Glutamatergic neuron (in vitro differentiated cells): ENCODE data around the gene CDC5L. TPM values are rescaled to one million over a fixed set of nuclear protein-coding genes. Genes with fewer than 3 reads are reported as not detected.

ENCODE experiments used
- DNase-seq: peaks from one replicate; pipeline ENCODE4 v3.0.0; 2022
- H3K27ac Mint-ChIP-seq: one replicate; pipeline ENCODE4 v1.8.0; 2020; ENCODE audit warnings: mild to moderate bottlenecking, mixed read lengths, inconsistent platforms; ENCODE audit not compliant: unreplicated experiment
- H3K27me3 Mint-ChIP-seq: one replicate; pipeline ENCODE4 v1.8.0; 2020; ENCODE audit warnings: mild to moderate bottlenecking, moderate library complexity, mixed read lengths, inconsistent platforms; ENCODE audit not compliant: unreplicated experiment
- H3K36me3 Mint-ChIP-seq: one replicate; pipeline ENCODE4 v1.8.0; 2020; ENCODE audit warnings: mild to moderate bottlenecking, mixed read lengths, inconsistent platforms; ENCODE audit not compliant: unreplicated experiment
- H3K4me1 Mint-ChIP-seq: one replicate; pipeline ENCODE4 v1.8.0; 2020; ENCODE audit warnings: mild to moderate bottlenecking, low read depth, mixed read lengths, inconsistent platforms; ENCODE audit not compliant: unreplicated experiment
- H3K4me3 Mint-ChIP-seq: one replicate; pipeline ENCODE4 v1.8.0; 2020; ENCODE audit warnings: mild to moderate bottlenecking, mixed read lengths, inconsistent platforms; ENCODE audit not compliant: unreplicated experiment
- H3K9me3 Mint-ChIP-seq: one replicate; pipeline ENCODE4 v1.8.0; 2020; ENCODE audit warnings: mild to moderate bottlenecking, moderate library complexity, mixed read lengths, inconsistent platforms; ENCODE audit not compliant: unreplicated experiment
- total RNA-seq: library from RNA; stranded (reverse); fragmentation: NEBNext Ultra II Directional; extraction: Animal tissue kit (Norgen Biotek cat#: 25700); gene quantifications from one replicate; pipeline ENCODE4 v1.2.1, GENCODE V29; 2021; ENCODE audit not compliant: unreplicated experiment
- TF ChIP-seq, protein P1 (sequence below): fragments of 200-600 bp; sonication (generic); IDR thresholded peaks from one replicate; pipeline ENCODE4 v1.5.0; 2021; ENCODE audit not compliant: partially characterized antibody, unreplicated experiment

Gene CDC5L
- total RNA-seq, 1 donor from 2014 or later = 19.6 TPM

DNA sequence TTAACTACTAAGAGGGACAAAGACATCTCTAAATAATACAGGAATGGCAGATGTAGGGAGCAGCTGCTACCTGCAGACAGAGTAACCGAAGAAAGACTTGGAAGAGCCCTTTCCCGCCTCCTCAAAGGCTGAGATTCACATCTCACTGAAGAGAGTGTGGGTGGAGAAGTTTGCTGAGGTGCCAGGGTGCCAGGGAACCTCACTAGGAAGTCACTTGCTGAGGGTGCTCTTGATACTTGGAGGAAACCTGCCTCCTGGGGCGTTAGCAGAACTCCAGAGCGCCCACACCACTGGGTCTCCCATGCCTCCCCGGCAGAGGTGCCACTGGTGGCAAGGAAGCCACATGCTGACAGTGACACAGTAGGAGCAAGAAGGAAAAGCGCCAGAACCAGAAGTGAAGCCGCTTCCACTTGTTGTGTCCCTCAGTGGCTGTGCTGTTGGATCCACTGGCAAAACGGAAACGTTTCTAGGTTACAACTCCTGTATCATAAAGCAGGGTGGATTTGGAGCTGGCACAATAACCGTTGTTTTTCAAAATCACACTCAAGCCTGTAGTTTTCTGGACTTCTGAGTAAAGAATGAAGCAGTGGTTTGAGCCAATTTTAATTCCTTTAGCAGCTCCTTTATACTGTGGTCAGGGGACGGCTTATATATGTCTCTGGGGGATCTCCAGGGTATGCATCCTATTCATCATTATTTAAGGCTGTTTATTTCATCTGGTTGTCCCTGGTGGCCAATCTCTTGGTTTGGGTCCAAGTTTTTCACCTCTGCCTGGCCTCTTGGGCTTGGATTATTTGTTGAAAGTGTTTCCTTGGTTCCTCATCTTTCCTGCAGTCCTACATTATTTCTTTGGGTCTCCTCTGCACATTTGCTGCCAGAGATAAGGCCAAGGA is 64.5 kb downstream of the CDC5L start:
- Mint-ChIP-seq H3K9me3 (peaks cover 1% of the 10 kb centered on the region), H3K27me3 (no peaks in the 10 kb centered on the region), H3K4me1 (peaks cover 9% of the 10 kb centered on the region), H3K36me3 (no peaks in the 10 kb centered on the region), H3K27ac (peak overlapping the region; percentile 8), H3K4me3 (no peak overlapping the region)
- TF ChIP-seq, protein P1, sequence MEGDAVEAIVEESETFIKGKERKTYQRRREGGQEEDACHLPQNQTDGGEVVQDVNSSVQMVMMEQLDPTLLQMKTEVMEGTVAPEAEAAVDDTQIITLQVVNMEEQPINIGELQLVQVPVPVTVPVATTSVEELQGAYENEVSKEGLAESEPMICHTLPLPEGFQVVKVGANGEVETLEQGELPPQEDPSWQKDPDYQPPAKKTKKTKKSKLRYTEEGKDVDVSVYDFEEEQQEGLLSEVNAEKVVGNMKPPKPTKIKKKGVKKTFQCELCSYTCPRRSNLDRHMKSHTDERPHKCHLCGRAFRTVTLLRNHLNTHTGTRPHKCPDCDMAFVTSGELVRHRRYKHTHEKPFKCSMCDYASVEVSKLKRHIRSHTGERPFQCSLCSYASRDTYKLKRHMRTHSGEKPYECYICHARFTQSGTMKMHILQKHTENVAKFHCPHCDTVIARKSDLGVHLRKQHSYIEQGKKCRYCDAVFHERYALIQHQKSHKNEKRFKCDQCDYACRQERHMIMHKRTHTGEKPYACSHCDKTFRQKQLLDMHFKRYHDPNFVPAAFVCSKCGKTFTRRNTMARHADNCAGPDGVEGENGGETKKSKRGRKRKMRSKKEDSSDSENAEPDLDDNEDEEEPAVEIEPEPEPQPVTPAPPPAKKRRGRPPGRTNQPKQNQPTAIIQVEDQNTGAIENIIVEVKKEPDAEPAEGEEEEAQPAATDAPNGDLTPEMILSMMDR = no peak
- DNase-seq = no peak

DNA sequence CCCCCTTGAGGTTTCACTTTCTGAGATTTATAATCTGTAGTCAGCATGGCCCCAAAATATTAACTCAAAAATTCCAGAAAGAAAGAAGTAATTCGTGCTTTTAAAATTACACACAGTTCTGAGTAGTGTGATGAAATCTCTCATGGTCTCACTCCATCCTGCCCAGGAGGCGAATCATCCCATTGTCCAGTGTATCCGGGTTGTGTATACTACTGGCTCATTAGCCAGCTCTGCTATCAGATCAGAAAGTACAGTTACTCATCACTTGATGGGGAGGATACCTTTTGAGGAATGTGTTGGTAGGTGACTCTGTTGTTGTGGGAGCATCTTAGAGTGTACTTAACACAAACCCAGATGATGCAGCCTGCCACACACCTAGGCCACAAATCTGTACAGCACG is 65.2 kb downstream of the CDC5L start:
- TF ChIP-seq, protein P1 = no peak
- peaks cover 9% of the 10 kb centered on the region for H3K4me1 Mint-ChIP-seq
- no peaks in the 10 kb centered on the region for H3K36me3 Mint-ChIP-seq
- peaks cover 1% of the 10 kb centered on the region for H3K9me3 Mint-ChIP-seq
- H3K27me3 Mint-ChIP-seq = no peaks in the 10 kb centered on the region
- DNase-seq = no peak
- peak overlapping the region; percentile 8 for H3K27ac Mint-ChIP-seq
- H3K4me3 Mint-ChIP-seq = no peak overlapping the region

DNA sequence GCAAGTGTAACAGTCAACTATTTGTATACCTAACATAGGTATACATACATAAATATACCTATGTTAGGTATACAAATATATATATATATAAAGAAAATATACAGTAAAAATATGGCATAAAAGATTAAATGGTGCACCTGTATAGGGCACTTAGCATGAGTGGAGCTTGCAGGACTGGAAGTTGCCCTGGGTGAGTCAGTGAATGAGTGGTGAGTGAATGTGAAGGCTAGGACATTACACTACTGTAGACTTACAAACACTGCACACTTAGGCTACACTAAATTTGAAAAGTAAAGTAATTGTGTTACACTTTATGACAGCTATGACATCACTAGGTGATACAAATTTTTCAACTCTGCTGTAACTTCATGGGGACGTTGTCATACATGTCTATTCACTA is 65.6 kb downstream of the CDC5L start:
- Mint-ChIP-seq H3K9me3 (peaks cover 1% of the 10 kb centered on the region), H3K4me3 (no peak overlapping the region), H3K27ac (no peak overlapping the region), H3K36me3 (no peaks in the 10 kb centered on the region), H3K4me1 (peaks cover 9% of the 10 kb centered on the region), H3K27me3 (no peaks in the 10 kb centered on the region)
- no peak for DNase-seq
- TF ChIP-seq, protein P1 = no peak

DNA sequence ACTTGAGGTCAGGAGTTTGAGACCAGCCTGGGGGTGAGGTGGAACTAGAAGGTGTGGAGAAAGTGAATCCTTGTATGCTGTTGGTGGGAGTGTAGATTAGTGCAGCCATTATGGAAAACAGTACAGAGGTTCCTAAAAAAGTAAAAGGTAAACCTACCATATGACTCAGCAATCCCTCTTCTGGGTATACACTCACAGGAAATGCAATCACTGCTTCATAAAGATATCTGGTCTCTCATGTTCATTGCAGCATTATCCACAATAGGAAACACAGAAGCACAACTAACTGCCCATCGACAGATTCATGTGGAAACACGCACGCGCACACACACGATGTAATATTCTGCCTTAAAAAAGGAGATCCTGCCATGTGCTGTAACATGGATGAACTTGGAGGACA is 66.7 kb downstream of the CDC5L start:
- TF ChIP-seq, protein P1 = no peak
- Mint-ChIP-seq H3K27me3 (no peaks in the 10 kb centered on the region), H3K36me3 (no peaks in the 10 kb centered on the region), H3K27ac (no peak overlapping the region), H3K4me1 (peaks cover 9% of the 10 kb centered on the region), H3K4me3 (no peak overlapping the region), H3K9me3 (peaks cover 1% of the 10 kb centered on the region)
- no peak for DNase-seq
